Measurements from ENCODE around the gene SLC24A1.
A peak's percentile ranks its signal among the peaks of the same experiment; 100 is the strongest.

The SLC24A1 gene

DNA sequence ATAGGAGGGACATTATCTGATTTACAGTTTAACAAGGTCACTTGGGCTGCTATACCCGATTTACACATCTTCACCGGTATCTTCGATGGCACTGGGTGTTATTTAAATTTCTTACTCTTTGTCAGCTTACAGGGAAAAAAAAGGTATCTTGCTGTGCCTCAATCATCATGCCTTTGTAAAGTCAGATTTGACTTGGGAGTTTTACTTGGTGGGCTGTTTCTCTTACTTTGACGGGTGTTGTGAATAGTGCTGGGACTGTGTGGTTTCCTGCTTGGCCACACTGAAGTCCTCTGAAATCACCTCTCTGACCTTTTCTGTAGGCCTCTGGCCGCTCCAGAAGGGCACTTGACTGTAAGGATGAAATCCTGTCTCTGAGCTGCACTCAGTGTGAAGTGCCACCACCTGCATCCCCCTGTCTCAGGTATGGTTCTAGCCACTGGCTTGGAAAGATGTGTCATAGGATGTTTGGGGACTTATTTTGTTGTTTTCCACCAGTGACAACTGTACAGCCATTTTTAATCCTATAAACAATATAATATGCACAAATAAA lies 3.1 kb upstream of the SLC24A1 start:
- no peak for DNase-seq (ENCODE audit: low read depth)

DNA sequence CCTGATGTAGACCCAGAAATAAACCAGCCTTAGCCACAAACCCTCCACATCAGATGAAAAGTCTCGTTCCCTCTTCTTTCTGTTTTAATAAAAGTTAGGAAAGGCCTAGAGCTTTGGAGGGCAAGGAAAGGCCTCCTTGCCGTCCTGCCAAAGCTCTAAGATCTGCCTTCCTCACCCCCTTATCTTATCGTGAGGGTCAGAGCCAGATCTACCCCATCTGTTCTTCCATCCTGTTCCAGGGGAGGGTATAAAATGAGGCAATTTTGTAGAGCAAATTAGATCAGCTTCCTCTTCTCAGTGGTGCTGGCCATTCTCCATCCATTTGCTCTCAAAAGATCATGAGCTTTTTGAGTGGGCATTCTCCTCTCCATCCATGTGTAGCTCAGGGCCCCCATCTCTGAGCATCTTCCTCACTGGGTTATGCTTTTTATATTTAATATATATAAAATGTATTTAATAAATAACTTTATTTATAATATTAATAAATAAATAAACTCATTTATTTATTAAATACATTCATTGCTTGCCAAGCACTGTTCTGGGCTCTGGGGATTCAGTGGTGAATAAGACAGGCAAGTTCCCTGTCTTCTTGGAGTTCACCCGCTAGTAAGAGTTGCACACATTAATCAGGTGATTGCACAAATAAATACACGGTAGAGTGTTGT lies 2.0 kb upstream of the SLC24A1 start:
- no peak for DNase-seq (ENCODE audit: low read depth)

DNA sequence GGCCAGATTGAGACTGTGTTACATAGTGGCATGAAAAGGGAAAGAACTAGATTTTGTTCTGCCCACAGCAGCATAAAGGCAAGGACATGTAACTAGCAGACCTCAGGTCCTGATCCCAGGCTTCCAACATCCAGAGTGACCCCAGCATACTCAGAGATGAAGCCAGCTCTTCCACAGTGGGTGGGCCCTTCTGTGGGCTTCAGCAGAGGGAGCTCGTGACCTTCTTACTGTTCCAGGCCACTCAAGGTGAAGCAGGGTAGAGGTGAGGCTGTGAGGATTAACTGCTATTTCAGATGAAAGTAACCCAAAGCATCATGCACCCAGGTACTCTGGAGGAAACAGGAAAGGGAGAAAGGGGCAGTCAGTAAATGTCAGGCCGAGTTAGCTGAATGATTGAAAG lies 905 bp upstream of the SLC24A1 start:
- DNase-seq (ENCODE audit: low read depth), result no peak

DNA sequence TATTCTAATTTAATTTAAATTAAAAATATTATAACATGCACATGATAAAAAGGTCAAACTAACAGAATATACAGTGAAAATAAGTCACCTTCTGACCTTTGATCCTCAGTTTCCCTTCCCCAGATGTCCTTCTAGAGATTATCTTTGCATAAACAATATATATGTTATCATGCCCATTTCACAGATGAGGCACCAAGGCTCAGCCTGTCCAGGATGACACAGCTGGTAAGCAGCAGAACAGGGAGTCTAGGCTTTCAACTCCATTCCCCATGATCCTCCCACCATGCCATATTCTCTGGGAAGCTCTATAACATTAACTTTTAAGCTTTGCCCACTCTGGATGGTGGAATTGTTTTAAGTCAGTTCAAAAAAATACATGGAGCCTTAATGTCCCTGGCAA lies 1.4 kb downstream of the SLC24A1 start:
- DNase-seq (ENCODE audit: low read depth), result no peak

DNA sequence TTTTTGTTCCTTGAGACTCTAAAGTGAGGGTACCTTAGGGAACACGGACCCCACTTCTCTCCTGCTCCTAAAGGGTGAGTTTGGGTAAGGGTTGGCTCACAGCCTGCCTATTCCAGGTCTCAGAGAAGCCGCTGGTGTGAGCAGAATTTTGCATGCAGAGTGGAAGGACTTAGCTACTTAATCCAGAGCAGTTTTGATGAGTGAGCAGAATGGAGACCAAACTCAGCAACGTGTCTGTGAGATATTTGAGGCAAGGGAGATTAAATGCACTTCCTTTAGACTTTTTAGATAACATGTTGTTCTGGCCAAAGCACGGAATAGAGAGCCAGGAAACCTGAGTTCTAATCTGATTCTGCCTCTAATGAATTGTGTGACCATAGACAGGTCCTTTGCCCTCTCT lies 5.1 kb downstream of the SLC24A1 start:
- DNase-seq (ENCODE audit: low read depth), result no peak

DNA sequence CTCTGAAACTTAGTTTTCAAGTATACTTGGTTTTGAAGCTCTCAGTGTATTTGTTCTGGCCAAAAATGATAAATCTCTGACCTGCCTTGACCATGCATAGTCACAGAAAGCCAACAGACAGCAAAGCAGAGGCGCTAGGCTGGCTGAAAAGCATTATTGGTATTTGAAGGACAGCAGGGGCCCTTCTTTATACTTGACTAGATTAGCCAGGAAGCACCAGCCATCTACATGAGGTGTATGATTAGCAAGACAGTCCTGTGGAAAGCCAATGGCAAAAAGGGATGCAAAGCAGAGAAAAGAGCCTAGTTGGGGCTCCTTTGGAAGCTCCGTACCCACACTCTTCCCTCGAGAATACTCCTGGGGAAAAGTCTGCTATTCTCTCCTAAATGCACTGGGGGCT lies 7.8 kb downstream of the SLC24A1 start:
- no peak for DNase-seq (ENCODE audit: low read depth)

DNA sequence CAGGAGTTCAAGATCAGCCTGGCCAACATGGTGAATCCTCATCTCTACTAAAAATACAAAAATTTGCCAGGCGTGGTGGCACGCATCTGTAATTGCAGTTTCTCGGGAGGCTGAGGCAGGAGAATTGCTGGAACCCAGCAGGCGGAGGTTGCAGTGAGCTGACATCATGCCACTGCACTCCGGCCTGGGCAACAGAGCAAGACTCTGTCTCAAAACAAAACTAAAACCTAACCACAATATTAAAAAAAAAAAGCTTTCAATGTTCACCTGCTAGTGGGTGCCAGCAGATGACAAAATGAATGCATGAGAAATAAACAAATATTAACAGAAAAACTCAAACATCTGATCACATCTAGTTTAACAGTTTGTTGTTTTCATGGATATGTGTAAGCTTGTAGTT lies 9.0 kb downstream of the SLC24A1 start:
- no peak for DNase-seq (ENCODE audit: low read depth)

DNA sequence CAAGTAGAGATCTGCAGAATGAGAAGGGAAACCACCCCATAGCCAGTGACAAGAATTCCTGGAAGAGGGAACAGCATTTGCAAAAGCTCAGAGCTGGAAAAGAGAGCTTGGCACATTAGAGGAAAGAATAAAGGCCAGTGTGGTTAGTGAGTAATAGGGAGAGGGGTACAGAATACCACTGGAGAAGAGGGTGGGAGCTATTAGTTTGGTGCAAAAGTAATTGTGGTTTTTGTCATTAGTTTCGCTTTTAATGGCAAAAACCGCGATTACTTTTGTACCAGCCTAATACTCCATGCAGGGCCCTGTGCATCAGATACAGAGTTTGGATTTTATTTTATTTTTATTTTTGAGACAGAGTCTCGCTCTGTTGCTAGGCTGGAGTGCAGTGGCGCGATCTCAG lies 9.8 kb downstream of the SLC24A1 start:
- no peak for DNase-seq (ENCODE audit: low read depth)

DNA sequence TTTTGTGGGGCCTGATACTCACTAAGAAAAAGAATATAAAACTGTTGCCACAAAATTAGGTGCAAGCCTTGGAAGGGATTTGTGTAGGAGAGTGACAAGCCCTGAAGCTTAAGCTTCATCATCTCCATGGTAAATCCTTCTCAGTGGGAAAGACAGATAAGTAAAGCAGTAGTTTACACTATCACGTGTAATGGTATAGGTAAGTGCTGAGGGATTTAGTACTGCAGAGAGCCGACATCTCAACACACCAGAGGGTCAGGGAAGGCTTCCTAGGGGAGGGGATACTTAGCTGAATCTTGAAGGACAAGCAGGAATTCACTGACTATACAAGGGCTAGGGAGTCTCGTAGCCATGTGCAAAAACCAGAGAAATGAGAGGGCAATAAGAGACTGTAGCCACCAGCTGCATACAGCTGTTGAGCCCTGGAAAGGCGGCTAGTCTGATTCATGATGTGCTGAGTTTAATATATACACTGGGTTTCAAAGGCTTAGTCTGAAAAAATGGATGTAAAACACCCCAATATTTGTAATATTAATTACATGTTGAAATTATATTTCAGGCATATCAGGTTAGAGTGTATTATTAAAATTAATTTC lies 11.1 kb downstream of the SLC24A1 start:
- no peak for DNase-seq (ENCODE audit: low read depth)

DNA sequence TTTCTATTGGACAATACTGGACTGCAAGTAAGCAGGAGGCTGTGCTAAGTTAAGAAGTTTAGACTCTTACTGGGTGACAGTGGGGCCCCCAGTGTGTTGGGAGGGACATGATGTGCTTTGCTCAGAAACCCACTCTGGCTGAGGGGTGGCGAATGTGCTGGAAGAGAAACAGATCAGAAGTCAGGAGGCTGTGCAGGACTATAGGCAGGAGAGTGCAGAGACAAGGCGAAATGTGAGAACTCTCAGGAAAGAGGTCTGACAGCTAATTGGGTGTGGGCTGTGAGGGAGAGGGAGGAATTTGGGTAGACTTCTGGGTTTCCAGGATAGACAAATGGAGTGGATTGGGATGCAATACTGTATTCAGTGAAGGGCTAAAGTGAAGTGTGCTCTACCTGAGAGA lies 12.0 kb downstream of the SLC24A1 start:
- DNase-seq (ENCODE audit: low read depth), result no peak

DNA sequence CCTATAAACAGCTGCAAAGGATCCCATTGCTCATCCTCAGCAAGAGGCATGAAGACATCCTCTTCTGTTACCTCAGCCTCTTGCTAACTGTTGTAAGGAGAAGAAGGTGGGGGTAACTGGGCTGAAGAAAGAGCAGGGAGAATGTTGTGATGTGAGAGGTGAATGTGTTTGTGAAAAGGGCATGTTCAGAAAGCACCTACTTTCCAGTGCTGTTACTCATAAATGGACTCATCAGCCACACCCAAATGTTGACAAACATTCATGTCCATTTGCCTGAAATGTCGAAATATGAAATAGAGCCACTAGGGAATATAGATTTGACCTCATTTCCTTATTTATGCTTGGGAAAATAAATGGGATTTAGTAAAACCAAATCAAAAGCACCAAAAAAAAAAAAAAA lies 12.6 kb downstream of the SLC24A1 start:
- DNase-seq (ENCODE audit: low read depth), result no peak

DNA sequence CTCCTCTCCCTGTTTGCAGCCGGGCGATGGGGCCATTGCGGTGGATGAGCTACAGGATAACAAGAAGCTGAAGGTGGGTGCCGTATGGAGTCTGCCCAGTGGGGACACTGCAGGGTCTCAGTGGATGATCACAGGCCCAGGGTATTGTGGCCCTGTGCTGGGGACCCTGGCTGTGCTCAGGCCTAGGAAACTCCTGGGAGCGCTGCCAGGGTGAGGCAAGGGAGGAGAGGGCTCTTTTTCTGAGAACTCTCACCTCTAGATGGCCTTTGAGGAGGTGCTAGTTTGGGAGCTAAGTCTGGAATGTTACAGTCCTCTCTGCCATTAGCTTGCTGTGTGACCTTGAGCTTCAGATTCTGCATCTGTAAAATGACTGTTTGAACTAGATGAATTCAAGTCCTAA lies 16.4 kb downstream of the SLC24A1 start:
- no peak for DNase-seq (ENCODE audit: low read depth)

DNA sequence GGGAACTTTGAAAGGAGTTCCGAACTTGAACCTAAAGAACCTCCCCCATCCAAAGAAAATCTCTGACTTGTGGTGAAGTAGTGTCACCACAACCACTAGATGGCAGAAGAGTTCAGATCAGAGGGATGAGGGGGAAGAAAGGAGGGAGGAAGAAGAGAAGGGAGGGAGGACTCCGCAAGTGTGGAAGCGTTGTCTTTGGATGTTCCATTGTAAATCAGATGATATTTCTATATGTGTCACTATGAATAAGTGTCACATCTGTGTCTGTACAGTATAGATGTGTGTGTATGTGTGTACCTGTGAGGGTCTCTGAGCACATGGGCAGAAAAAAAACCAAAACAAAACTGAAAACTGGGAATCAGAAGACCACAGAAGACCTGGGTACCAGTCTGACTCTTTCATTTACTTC lies 16.9 kb downstream of the SLC24A1 start:
- DNase-seq (ENCODE audit: low read depth), result peak; percentile 80

DNA sequence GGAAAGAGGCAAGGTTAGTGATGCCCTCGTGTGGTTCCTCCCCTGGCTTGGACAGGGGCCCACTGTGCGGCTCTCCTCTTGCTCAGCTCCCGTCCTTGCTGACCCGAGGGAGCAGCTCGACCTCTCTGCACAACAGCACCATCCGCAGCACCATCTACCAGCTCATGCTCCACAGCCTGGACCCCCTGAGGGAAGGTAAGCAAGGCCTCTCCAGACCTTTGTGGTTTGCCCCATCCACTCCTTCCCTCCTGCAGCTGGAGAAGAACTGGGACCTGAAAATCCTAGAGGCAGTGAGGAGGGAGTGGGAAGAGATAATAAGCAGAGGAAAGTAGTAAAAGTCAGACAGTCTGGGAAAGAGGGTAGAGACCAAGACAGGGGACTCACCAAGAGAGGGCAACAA lies 17.8 kb downstream of the SLC24A1 start:
- no peak for DNase-seq (ENCODE audit: low read depth)

DNA sequence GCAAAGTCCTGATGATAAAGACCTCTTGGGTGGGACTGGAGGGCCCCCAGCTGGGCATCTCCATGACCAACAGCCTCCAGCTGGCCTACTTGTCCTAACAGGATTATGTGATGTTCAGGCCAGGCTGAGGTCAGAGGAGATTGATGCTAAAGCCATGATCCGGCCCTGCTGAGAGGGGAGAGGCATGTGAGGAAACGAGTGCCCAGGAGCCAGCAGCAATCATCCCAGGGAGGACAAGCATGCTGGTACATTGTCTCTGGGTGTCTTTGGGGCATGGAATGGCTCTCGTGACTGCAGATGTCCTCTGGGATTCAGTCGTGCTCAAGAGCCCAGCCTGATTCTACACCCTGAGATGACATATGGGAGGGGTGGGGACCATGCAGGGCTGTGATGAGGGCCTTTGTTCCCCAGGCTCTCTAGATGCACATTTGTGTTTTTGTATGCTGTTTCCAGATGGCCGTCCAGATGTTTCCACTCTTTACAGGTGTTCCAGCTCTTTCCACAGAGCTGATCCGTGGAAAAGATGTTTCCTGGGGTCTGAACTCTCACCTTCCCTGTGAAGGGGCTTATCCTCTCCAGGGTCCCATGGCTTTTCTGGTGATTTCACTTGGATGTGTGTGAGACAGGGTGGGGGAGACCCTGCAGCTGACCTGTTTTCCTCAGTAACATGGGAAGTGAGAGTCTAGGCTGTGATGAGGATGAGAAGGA lies 20.2 kb downstream of the SLC24A1 start:
- no peak for DNase-seq (ENCODE audit: low read depth)

DNA sequence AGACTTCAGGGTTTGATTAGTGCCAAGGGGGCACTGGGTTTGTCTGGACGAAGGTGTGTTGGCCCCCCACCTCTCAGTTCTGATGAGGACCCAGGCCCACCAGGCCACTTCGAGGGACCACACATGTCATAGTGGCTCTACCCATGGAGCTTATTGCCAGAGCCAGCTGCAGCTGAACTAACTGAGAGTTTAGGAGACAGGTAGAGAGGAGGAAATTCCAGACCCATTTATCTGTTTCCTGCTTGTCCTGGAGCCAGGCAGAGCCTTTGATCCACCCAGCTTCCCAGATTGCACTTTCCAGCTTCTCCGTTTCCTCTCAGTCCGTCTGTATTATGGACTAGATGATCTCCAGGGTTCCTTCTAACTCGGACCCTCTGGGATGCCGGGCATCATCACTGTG lies 20.9 kb downstream of the SLC24A1 start:
- DNase-seq (ENCODE audit: low read depth), result no peak

DNA sequence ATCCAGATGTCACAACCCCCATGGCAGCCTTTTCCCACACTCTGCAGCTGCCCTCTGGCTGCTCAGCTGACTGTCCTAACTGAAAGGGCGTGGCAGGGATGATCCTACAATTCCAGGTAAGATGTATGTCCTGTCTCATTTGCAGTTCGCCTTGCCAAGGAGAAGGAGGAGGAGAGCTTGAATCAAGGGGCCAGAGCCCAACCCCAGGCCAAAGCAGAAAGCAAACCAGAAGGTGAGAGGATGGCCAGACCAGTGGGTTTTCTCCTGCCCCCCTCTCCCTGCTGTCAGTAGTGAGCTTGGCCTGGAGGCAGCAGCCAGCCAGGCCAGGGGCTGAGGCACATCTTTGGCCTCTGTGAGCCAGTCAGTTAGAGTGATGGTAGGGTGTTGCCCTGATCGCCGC lies 22.5 kb downstream of the SLC24A1 start:
- DNase-seq (ENCODE audit: low read depth), result no peak

DNA sequence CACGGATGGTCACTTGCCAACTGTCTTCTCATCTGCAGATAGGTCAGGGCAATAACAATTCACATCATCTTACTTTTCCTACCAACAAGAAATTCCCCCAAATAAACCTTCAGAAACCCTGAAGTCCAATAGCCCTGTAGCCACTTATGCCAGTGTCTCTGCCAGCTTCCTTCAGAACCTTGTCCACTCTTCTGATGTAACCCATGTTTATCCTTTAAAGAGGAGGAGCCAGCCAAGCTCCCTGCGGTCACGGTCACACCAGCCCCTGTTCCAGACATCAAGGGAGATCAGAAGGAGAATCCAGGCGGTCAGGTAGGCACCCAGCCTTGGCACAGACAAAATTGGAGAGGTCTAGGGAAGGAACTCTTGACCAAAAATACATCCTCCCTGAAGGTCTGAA lies 23.7 kb downstream of the SLC24A1 start:
- DNase-seq (ENCODE audit: low read depth), result no peak

DNA sequence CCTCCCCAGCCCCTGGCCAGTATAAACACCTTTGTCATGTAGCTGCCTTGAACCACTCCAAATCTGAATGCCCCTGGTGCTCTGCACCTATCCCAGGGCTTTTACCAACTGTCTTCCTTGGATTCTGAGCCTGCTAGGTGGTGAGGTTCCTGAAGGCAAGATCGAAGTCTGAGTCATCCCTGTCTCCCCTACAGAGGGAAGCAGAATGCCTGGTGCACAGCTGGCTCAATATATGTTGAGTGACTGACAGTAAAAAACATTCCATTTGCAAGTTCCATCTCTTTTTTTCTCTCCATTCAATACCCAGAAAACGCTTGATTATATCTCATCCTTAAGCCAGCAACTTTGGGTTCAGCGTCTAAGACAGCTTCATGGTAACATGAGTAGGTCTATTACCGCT lies 24.7 kb downstream of the SLC24A1 start:
- peak; percentile 71 for DNase-seq (ENCODE audit: low read depth)

DNA sequence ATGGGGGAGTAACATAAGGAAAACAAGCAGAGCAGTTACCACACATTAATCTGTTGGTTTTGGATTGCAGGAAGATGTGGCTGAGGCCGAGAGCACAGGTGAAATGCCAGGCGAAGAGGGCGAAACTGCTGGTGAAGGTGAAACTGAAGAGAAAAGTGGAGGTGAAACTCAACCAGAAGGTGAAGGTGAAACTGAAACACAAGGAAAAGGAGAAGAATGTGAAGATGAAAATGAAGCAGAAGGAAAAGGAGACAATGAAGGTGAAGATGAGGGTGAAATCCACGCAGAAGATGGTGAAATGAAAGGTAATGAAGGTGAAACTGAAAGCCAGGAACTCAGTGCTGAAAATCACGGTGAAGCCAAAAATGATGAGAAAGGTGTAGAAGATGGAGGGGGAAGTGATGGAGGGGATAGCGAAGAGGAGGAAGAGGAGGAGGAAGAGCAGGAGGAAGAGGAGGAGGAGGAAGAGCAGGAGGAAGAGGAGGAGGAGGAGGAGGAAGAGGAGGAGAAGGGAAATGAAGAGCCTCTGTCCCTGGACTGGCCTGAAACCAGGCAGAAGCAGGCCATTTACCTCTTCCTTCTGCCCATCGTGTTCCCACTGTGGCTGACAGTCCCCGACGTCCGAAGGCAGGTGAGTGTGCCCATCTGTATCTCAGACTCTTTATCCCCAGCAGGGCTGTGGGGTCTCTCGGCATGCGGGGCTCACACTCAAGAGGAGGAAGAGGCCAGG lies 28.7 kb downstream of the SLC24A1 start:
- no peak for DNase-seq (ENCODE audit: low read depth)

DNA sequence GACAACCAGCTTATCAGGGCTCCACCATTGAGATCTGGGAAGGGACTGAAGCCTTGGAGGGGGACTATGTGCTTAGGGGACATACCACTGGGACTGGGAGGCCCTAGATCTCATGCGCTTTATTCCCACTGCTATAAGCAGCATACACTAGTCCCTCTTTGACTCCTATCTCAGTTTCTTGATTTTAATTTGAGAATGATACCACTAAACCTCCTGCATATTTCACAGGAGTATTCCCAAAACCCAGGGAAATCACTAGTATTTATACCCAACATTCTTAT lies 29.2 kb downstream of the SLC24A1 start:
- DNase-seq (ENCODE audit: low read depth), result no peak

DNA sequence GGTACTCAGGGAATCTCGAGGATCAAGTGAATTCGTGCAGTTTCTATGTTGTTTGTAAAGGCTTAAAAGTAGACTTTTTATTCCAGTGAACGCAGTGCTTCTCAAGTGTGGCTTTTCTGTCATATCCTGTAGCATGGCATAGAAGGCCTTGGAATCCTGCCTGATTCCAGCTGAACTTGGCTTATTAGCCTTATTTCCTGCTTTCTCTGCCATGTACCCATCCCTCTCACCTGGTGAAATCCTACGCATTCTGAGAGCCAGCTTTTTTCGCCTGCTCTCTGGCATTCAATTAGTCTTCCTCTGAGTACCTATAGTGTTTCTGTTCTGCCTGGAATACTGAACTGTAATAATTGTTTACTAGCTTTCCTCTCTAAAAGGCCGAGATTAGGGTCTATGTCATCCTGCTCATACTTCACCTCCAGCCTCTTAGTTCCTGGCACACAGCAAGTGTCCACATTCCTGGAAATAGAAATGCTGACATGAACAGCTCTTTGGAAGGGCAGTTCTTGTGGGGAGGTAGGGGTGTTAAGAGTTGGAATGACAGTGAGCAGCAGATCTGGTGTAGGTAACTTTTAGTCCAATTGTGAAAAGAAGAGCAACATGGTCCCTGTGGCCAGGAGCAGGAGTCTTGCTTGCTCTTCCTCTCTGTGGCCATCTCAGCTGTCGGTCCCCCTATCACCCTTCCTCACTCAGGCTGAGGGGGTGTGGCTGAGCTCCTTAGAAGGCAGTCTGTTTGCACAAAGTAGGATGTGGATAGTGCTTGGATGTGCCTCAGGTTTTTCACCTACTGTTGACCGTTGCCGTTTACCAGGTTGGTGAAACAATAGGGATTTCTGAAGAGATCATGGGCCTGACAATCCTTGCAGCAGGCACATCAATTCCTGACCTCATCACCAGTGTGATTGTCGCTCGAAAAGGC lies 30.4 kb downstream of the SLC24A1 start:
- DNase-seq (ENCODE audit: low read depth), result no peak

Measured in iris pigment epithelial cell (primary cell).